ENCODE results near the gene PLEKHJ1. TPM values are rescaled to one million over a fixed set of nuclear protein-coding genes. Genes with fewer than 3 reads are reported as not detected.
A peak's percentile ranks its signal among the peaks of the same experiment; 100 is the strongest.

The PLEKHJ1 gene
- total and polyA plus RNA-seq, 2 of the 13 experiments (the other 11 are each of a cell fraction or from before 2014, with no cell fraction given), result 70.5 to 130 TPM

- TF ChIP-seq TFDP1 (CRISPR knock-in tag; IDR thresholded peaks at IDR 0.05; ENCODE audit: borderline replicate concordance) (peak; percentile 86; the same call in 1 of the 2 replicates), NFIC (IDR thresholded peaks at IDR 0.05; ENCODE audit: low read length) (0 out of 2 replicates have a peak, but pooled peaks have one; percentile 33), PHF20 (CRISPR knock-in tag; IDR thresholded peaks at IDR 0.05) (peak; percentile 50), MED13 (CRISPR knock-in tag; IDR thresholded peaks at IDR 0.05) (no peak), ZFX (CRISPR knock-in tag; IDR thresholded peaks at IDR 0.05; ENCODE audit: low read depth) (peak; percentile 87), ZNF414 (CRISPR knock-in tag; IDR thresholded peaks at IDR 0.05) (0 out of 2 replicates have a peak, but pooled peaks have one; percentile 38), SP5 (CRISPR knock-in tag; IDR thresholded peaks at IDR 0.05; ENCODE audit: borderline replicate concordance, low read depth) (0 out of 2 replicates have a peak, but pooled peaks have one; percentile 11), DDIT3 (CRISPR knock-in tag; IDR thresholded peaks at IDR 0.05) (no peak), ZNF367 (CRISPR knock-in tag; IDR thresholded peaks at IDR 0.05; ENCODE audit: borderline replicate concordance) (peak; percentile 89), DMTF1 (CRISPR knock-in tag; IDR thresholded peaks at IDR 0.05) (peak; percentile 94), ZNF691 (CRISPR knock-in tag; IDR thresholded peaks at IDR 0.05; ENCODE audit: borderline replicate concordance, low read depth) (peak; percentile 48; the same call in 1 of the 2 replicates), ZKSCAN8 (CRISPR knock-in tag; IDR thresholded peaks at IDR 0.05; ENCODE audit: borderline replicate concordance) (no peak), TRIM22 (IDR thresholded peaks at IDR 0.05) (no peak), KDM5B (CRISPR knock-in tag; IDR thresholded peaks at IDR 0.05; ENCODE audit: borderline replicate concordance) (peak; percentile 82), SAFB2 (CRISPR knock-in tag; IDR thresholded peaks at IDR 0.05; ENCODE audit: borderline replicate concordance, low read depth) (peak; percentile 45), ZUFSP (CRISPR knock-in tag; IDR thresholded peaks at IDR 0.05; ENCODE audit: borderline replicate concordance) (no peak), KMT2B (CRISPR knock-in tag; IDR thresholded peaks at IDR 0.05) (peak; percentile 43; the same call in 1 of the 2 replicates)
These were observed 23.0 kb downstream of the PLEKHJ1 start (continued) for GRCh38 chr19:2212861-2213711.
